Activated gamma-delta T cell treated with Interleukin-2 at 50 U/mL for 16 hours (primary cell): ENCODE data around the gene IL12B.
A peak's percentile ranks its signal among the peaks of the same experiment; 100 is the strongest.
"Not testable (repeated sequence)": the region's sequence is repeated elsewhere in the genome, so short reads cannot be mapped to it uniquely, and the experiment has no call there.

ENCODE experiments used
- DNase-seq: peaks from one replicate; pipeline ENCODE4 v3.0.0-alpha.2; 2020

The IL12B gene

GRCh38 chr5:159332800-159333544 lies 2.7 kb upstream of the IL12B start:
- no peak for DNase-seq

DNA sequence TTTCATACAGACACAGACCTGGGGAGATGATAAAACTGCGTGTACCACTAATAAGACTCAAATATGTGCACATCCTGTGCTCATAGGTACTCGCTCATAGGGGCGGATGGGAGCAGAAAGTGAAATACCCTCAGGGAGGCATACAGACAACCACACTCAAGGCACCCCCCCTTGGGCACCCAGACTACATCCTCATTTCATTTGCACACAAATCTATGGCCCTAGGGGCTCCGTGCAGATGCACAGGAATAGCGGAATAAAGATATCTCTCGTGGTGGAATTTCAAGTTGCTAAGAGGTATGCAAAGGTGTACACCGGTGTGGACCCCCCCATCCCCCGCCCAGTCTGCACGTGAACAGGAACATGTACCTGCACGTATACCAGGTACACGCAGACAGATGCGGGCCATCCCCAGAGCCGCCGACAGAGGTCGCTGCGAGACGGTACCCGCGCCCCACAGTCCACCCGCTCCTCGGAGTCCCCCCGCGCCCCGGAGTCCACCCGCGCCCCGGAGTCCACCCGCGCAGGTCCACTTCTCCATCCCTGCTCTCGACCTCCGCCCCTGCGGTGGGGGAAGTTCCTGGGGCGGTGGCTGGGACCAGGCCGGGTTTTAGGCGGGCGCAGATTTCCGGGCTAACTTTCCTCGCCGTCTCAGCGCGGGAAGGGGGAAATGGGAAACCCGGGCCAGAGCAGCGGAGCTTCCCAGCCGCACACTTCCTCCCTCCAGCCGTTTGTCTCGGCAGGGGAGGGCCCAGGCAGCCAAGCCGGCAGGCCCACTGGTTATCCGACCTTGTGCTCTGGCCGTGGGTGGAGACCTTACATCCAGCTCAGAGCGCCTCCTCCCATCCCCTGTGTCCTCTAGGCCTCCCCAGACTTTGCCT lies 1.0 kb upstream of the IL12B start:
- DNase-seq = peak; percentile 73

DNA sequence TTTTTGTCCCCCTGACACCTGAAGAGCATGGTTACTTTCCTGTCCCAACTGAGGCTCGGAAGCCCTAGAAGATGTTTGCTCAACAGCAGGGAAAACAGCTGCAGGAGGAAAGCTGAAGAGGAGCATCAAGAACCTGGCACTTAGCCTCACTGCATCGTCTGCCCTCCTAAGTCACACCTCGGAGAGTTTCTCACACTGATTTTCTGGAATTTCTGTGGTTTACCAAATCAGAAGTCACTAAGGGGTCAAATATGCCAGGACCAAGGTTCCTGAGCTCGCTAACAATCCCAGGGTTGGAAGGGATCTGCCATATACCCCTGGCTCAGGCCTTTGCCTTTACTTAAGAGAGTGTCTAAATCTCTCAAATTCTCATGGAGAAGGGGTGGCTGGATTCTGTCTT lies 5.3 kb downstream of the IL12B start:
- DNase-seq = no peak

GRCh38 chr5:159324102-159324755 lies 6.1 kb downstream of the IL12B start:
- no peak for DNase-seq

- DNase-seq = no peak
Observed at GRCh38 chr5:159322180-159322579, 8.1 kb downstream of the IL12B start.

DNA sequence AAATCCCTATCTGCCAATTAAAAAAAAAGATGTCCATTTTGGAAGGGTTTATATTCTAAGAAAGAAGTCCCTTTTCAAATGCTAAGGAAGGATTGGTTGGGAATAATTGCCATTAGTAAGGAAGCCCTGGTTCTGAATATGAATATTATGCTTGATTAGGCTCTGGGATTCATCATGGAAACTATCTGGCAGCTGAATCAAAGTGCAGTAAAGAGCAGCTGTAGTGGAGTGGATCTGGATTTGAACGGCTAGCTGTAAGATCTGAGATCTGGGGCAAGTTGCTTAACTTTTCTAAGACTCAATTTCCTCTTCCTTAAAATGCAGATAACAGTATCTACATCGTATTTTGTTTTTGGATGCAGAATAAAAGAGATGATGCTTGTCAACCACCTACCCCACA lies 10.5 kb downstream of the IL12B start:
- no peak for DNase-seq

GRCh38 chr5:159319363-159319762 lies 10.9 kb downstream of the IL12B start:
- DNase-seq = no peak

DNA sequence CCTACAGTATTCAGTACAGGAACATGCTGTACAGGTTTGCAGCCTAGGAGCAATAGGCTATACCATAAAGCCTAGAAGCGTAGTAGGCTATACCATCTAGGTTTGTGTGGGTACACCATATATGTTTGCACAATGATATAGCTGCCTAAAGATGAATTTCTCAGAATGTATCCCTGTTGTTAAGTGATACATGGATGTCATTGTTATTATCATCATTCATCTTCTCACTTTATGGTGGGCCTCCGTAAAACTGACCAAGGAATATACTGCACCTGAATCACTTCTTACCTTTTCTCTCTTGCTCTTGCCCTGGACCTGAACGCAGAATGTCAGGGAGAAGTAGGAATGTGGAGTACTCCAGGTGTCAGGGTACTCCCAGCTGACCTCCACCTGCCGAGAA lies 11.8 kb downstream of the IL12B start:
- no peak for DNase-seq

DNA sequence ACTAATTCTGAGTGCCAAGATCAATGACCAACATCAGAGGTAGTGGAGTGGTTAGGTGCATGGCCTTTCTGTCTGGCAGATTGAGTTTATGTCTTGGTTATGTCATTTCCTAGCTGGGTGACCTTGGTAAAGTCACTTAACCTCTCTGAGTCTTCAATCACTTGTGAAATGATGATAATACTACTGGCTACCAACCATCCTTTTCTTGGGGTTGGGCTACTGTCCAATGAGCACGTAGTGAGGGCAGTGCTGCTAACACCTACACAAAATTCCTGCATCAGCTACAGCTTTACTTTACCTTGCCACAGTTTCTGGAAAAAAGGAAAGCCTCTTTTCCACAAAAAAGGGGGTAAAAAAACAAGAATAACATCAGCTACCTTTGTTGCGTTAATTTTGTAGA lies 12.4 kb downstream of the IL12B start:
- DNase-seq = no peak

- peak; percentile 23 for DNase-seq
Observed at GRCh38 chr5:159316519-159317383, 13.5 kb downstream of the IL12B start.

- DNase-seq = no peak
Observed at GRCh38 chr5:159313197-159313596, 17.1 kb downstream of the IL12B start.

DNA sequence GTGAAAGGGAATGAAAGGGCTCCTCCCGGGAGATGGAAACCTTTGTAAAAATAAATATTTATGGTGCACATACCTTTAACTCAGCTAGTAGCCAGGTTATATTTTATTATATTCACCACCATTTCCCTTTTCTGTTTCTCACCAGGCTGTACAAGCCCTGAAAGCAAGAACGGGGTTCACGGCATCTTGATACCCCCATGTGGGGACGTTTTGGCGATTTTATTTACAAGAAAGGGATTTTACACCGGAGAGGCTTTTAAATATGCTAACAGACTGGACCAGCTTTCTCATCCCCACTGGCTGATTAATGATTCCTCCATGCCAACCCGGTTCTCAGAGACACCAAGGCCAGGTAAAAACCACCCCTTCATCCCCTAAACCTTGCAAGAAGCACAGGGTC lies 19.2 kb downstream of the IL12B start:
- DNase-seq = no peak

- DNase-seq = no peak
Observed at GRCh38 chr5:159310511-159310910, 19.8 kb downstream of the IL12B start.

DNA sequence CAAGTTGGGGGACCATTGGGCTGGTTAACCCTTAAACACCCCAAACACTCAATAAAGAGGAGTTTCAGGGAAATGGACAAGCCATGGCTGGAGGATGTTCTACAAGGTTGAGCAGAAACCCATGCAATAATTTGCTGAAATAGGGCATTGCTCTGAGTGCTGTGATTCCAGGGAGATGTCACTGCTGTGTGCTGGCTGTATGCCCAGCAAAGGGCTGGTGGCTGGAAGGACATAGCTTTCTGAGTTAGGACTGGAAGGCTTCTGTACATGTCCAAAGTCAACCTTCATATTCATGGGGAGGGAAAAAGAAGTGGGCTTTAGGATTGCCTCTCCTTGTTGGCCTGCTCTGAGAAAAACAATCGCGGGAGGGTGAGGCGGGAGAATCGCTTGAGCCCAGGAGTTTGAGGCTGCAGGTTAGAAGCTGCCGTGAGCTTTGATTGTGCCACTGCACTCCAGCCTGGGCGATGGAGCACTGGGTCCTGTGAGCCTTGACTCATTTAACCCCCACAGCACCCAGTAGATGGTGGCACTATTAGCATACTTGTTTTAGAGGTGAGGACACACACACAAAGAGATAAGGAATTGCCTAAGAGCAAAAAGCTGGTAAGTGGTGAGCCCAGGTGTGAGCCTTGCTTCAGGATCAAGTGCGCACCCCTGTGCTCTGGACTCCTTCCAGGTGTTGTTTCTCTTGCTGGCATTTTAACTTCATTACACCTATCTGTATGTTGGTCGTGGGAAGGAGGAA lies 20.4 kb downstream of the IL12B start:
- no peak for DNase-seq

GRCh38 chr5:159304961-159305595 lies 25.2 kb downstream of the IL12B start:
- no peak for DNase-seq

DNA sequence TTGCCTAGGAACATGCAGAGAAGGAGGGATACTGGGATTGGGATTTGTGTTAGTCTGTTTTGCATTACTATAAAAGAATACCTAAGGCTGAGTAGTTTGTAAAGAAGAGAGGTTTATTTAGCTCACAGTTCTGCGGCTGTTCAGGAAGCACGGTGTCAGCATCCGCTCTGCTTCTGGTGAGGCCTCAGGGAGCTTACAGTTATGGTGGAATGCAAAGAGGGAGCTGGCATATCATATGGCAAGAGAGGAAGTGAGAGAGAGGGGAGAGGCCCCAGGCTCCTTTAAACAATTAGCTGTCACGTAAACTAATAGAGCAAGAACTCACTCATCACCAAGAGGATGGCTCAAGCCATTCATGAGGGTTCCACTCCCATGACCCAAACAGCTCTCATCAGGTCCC lies 27.0 kb downstream of the IL12B start:
- no peak for DNase-seq

DNA sequence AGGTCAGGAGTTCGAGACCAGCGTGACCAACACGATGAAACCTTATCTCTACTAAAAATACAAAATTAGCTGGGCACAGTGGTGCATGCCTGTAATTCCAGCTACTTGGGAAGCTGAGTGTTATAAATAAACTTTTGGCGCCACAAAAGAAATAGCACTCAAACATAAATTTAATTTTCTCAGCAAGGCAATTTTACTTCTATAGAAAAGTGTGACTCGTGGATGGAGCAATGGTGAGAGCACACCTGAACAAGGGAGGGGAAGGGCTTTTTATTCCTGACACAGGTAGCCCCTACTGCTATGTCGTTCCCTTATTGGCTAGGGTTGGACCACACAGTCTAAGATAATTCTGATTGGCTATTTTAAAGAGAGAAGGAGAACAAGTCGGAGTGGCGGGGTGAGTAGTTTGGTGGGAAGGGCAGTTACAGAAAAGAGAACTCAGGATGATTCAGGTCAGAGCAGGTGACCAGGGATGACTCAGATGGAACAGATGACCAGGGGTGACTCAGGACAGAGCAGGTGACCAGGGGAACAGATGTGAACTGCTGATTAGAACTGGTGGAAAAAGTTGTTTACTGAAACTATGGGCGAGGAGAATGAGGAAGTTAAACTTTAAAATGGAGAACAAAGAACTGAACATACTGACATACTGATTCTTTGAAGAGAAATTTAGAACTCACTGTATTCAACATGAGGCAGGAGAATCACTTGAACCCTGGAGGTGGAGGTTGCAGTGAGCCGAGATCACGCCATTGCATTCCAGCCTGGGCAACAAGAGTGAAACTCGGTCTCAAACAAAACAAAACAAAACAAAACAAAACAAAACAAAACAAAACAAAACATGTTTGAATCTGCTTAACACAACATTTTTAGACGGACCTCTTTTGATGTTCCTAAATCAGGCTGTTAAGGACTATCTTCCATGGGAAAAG lies 28.1 kb downstream of the IL12B start:
- not testable (repeated sequence) for DNase-seq

DNA sequence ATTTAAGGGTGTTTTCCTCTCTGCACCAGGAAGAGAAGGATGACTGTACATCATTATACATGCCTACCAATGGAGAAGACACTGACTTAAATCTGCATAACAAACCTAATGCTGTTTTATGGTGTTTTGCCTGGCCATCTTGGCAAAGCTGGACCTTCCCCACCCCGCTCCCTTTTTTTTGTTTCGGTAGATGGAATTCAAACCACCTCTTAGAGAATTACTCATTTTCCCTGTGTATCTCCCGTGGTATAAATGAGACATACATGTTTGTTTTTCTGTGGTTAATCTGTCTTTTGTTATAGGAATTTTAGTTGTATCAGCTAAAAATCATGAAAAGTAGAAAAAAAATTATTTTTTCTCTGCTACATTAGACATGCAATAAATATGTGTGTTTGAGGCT lies 28.8 kb downstream of the IL12B start:
- no peak for DNase-seq

GRCh38 chr5:159297300-159297699 lies 33.0 kb downstream of the IL12B start:
- DNase-seq = not testable (repeated sequence)

DNA sequence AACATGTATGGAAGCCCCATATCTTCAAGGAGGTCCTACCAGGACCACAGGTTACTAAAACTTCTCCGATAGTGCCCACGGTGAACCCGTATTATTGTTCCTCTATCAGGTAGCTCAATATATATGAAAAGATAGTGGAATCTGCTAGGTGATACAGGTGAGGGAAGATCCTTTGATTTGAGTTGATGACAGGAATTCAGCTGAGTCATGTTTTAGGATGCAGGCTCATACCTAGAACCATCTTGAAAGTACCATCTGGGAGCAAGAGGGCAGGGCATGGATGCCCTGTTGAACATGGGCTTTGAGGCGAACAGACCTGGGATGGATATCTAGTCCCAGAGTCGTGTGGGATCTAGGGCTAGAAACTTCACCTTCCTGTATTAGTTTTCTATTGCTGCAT lies 35.4 kb downstream of the IL12B start:
- no peak for DNase-seq
